ENCODE data around the gene JAG2. TPM values are rescaled to one million over a fixed set of nuclear protein-coding genes. Genes with fewer than 3 reads are reported as not detected.

Gene JAG2
- total and polyA plus RNA-seq, 7 donors, result 10.6 to 34.0 (median 25.9) TPM

GRCh38 chr14:105172476-105172875 lies 3.9 kb upstream of the JAG2 start:
- H3K4me1 ChIP-seq, result peaks cover 46% of the 10 kb centered on the region
- no peak for TF ChIP-seq CTCF (IDR thresholded peaks at IDR 0.05)
- intact Hi-C loops (cut with DNase I), result no loop called here
- H3K27ac ChIP-seq, result no peak overlapping the region
- H3K4me3 ChIP-seq, result no peak overlapping the region
- H3K27me3 ChIP-seq (ENCODE audit: insufficient read depth in 3 of 3, low read length in 2 of 3), result no peaks in the 10 kb centered on the region
- H3K9me3 ChIP-seq, result no peaks in the 10 kb centered on the region
- ATAC-seq, result no peak
- no peaks in the 10 kb centered on the region for H3K36me3 ChIP-seq (ENCODE audit: insufficient read depth in 1 of 2, low read depth in 1 of 2)
- no peak for DNase-seq
- WGBS, 3 donors, result 68 to 73% (median 73%) methylated on average over 6 to 7 of the region's 7 CpGs

GRCh38 chr14:105171004-105171673 lies 2.6 kb upstream of the JAG2 start:
- DNase-seq, result peak; percentile 60 to 85
- Histone ChIP-seq H3K27ac (peak overlapping the region; percentile 82), H3K27me3 (ENCODE audit: insufficient read depth in 3 of 3, low read length in 2 of 3) (no peaks in the 10 kb centered on the region), H3K36me3 (ENCODE audit: insufficient read depth in 1 of 2, low read depth in 1 of 2) (no peaks in the 10 kb centered on the region), H3K4me3 (peak overlapping the region; percentile 26), H3K4me1 (peaks cover 43% of the 10 kb centered on the region), H3K9me3 (no peaks in the 10 kb centered on the region)
- 9 to 13% (median 10%) methylated on average over 18 to 19 of the region's 19 CpGs for WGBS, 3 donors
- TF ChIP-seq CTCF (IDR thresholded peaks at IDR 0.05), result no peak
- ATAC-seq, result peak; percentile 71 to 78 (median 72)
- intact Hi-C loops (cut with DNase I), result no loop called here

- Histone ChIP-seq H3K9me3 (no peaks in the 10 kb centered on the region), H3K27ac (peak overlapping the region; percentile 82), H3K4me3 (peak overlapping the region; percentile 26), H3K27me3 (ENCODE audit: insufficient read depth in 3 of 3, low read length in 2 of 3) (no peaks in the 10 kb centered on the region), H3K4me1 (peaks cover 49% of the 10 kb centered on the region), H3K36me3 (ENCODE audit: insufficient read depth in 1 of 2, low read depth in 1 of 2) (no peaks in the 10 kb centered on the region)
- 74 to 79% (median 77%) methylated on average over 21 to 22 of the region's 22 CpGs for WGBS, 3 donors
- intact Hi-C loops (cut with DNase I), result loop anchor here in 1 of 2 donors (5.0 kb wide), 1 partner anchor 78 kb away; no protein-coding TSS in a partner anchor
- no peak for DNase-seq
- no peak for ATAC-seq
- TF ChIP-seq CTCF (IDR thresholded peaks at IDR 0.05), result no peak
Measured at GRCh38 chr14:105169776-105170655, 1.4 kb upstream of the JAG2 start.

- TF ChIP-seq CTCF (IDR thresholded peaks at IDR 0.05), result peak; percentile 40
- 18 to 44% (median 32%) methylated on average over 16 to 54 of the region's 54 CpGs for WGBS, 3 donors
- no peak for DNase-seq
- H3K4me1 ChIP-seq, result peaks cover 59% of the 10 kb centered on the region
- H3K27me3 ChIP-seq (ENCODE audit: insufficient read depth in 3 of 3, low read length in 2 of 3), result no peaks in the 10 kb centered on the region
- no peaks in the 10 kb centered on the region for H3K9me3 ChIP-seq
- intact Hi-C loops (cut with DNase I), result loop anchor here in 1 of 2 donors (5.0 kb wide), 1 partner anchor 77 kb away; no protein-coding TSS in a partner anchor
- peak overlapping the region; percentile 56 for H3K4me3 ChIP-seq
- no peaks in the 10 kb centered on the region for H3K36me3 ChIP-seq (ENCODE audit: insufficient read depth in 1 of 2, low read depth in 1 of 2)
- ATAC-seq, result peak in 3 of 4 donors; percentile 2 to 4 (median 2)
- peak overlapping the region; percentile 82 for H3K27ac ChIP-seq
Measured at GRCh38 chr14:105168979-105169507, 467 bp upstream of the JAG2 start.
